PC-3 (cell line): ENCODE results near the gene PRDM2.

ENCODE experiments used
- EZH2phosphoT487 ChIP-seq: fragments of 300-600 bp; sonication (generic); IDR thresholded peaks from 2 replicates; pipeline ENCODE4 v1.6.1; 2018; ENCODE audit warnings: mild to moderate bottlenecking, antibody characterized with exemption, low read length, borderline replicate concordance
- TF ChIP-seq, protein P1 (sequence below): fragments of 300-600 bp; sonication (generic); conservative IDR thresholded peaks from 2 replicates; pipeline ENCODE4 v1.5.1; 2017; ENCODE audit warnings: antibody characterized with exemption, low read depth, mild to moderate bottlenecking, low read length

DNA sequence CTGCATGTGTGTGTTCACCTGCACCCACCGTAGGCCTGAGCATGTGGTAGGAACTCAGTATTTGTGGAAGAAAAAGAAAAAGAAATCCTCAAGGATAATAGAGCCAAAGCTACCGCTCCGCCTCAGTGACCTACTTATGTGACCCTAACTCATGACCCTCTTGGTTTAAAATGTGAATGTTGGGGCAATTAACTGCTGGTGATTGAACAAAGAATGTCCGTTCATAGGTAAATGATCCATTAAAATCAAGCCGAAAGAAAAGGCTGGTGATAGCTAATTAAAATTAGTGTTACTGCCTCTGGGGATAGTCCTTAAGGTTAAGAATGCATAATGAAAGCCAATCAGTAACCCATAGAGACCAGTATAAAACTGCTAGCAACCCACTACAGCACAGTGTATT lies 98.1 kb downstream of the PRDM2 start:
- TF ChIP-seq, protein P1, sequence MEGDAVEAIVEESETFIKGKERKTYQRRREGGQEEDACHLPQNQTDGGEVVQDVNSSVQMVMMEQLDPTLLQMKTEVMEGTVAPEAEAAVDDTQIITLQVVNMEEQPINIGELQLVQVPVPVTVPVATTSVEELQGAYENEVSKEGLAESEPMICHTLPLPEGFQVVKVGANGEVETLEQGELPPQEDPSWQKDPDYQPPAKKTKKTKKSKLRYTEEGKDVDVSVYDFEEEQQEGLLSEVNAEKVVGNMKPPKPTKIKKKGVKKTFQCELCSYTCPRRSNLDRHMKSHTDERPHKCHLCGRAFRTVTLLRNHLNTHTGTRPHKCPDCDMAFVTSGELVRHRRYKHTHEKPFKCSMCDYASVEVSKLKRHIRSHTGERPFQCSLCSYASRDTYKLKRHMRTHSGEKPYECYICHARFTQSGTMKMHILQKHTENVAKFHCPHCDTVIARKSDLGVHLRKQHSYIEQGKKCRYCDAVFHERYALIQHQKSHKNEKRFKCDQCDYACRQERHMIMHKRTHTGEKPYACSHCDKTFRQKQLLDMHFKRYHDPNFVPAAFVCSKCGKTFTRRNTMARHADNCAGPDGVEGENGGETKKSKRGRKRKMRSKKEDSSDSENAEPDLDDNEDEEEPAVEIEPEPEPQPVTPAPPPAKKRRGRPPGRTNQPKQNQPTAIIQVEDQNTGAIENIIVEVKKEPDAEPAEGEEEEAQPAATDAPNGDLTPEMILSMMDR, result no peak
- no peak for TF ChIP-seq EZH2phosphoT487
